ENCODE measurements around the gene FAM3A. TPM values are rescaled to one million over a fixed set of nuclear protein-coding genes. Genes with fewer than 3 reads are reported as not detected.

The FAM3A gene
- total and polyA plus RNA-seq, 9 of the 15 experiments (the other 6 are each of a cell fraction or from before 2014, with no cell fraction given), result 0.75 to 70.6 (median 27.0) TPM

DNA sequence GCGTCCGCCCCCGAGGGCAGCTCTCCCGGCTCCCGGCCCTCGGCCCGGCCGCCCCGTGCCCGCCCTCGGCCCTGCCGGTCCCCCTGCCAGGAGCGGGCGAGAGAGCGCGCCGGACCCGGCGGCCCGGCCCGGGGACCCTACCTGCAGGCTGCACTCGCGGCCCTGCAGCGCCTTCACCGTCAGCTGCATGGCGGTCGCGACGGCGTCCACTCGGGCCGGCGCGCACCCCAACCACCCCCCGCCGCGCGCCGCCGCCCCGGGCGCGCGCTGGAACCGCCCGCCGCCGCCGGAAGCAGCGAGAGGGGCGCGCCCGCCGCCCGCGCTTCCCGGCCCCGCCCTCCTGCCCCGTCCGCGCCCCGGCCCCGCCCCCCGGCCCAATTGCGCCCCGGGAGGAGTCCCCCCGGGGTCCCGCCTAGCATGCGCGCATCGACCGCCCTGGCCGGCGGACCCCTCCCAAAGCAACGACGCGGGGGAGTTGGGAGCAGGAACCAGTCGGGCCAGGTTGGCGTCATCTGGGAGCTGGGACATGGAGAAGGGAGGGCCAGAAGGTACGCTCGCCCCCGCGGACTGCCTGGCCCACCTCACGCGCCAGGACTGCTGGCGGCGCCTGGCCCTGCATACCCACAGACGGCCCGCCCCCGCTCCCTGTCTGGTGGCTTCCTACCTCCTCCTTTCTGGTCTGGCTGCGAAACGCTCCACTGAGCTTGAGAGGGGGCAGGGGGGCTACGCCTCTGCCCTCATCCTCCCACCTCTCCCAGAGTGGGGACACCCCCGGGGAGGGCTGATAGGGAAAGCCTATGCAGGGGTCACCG lies 29.4 kb downstream of the FAM3A start, which contains the start of gene UBL4A (continued):
- peak; percentile 20 to 37; a peak in 1 of 4 replicates for TF ChIP-seq NONO (IDR thresholded peaks at IDR 0.05; ENCODE audit: low read depth in 2 of 2, low read length in 1 of 2)
- no peak for TF ChIP-seq ATF3 (IDR thresholded peaks at IDR 0.05)
- TF ChIP-seq ATF3 (CRISPR knock-in tag; conservative IDR thresholded peaks at IDR 0.05), result no peak
- TF ChIP-seq ZNF431 (CRISPR knock-in tag; IDR thresholded peaks at IDR 0.05), result no peak
- TF ChIP-seq POLR2A (conservative IDR thresholded peaks at IDR 0.05), result peak; percentile 48; the same call in 1 of the 2 replicates
- no peak for TF ChIP-seq ZNF75A (CRISPR knock-in tag; IDR thresholded peaks at IDR 0.05)
- no peak for TF ChIP-seq CREB5 (CRISPR knock-in tag; IDR thresholded peaks at IDR 0.05)
- TF ChIP-seq BACH1 (tag; IDR thresholded peaks at IDR 0.05), result no peak
- TF ChIP-seq NELFE (IDR thresholded peaks at IDR 0.05; ENCODE audit: insufficient read depth, insufficient read length), result no peak
